HEK293 (cell line): ENCODE data around the gene SKIC8.

Experiments
- BCL11A ChIP-seq: fragments of 450-650 bp; formaldehyde crosslinking; IDR thresholded peaks from 2 replicates; pipeline ENCODE4 v1.5.1; 2016; ENCODE audit warnings: low read depth, missing biosample characterization, missing genetic modification characterization
- GLI4 ChIP-seq: fragments of 450-650 bp; formaldehyde crosslinking; IDR thresholded peaks from 2 replicates; pipeline ENCODE4 v1.5.1; 2016; ENCODE audit warnings: missing biosample characterization, missing genetic modification characterization
- KLF10 ChIP-seq: fragments of 450-650 bp; IDR thresholded peaks from 2 replicates; pipeline ENCODE4 v1.5.1; 2018; ENCODE audit warnings: missing biosample characterization, mild to moderate bottlenecking, missing genetic modification characterization
- REST ChIP-seq: fragments of 450-650 bp; formaldehyde crosslinking; IDR thresholded peaks from 2 replicates; pipeline ENCODE4 v1.5.1; 2016; ENCODE audit warnings: missing biosample characterization, missing genetic modification characterization
- ZFP41 ChIP-seq: fragments of 450-650 bp; formaldehyde crosslinking; IDR thresholded peaks from 2 replicates; pipeline ENCODE4 v1.5.1; 2016; ENCODE audit warnings: missing biosample characterization, missing genetic modification characterization, borderline replicate concordance
- ZNF416 ChIP-seq: fragments of 450-650 bp; formaldehyde crosslinking; IDR thresholded peaks from 2 replicates; pipeline ENCODE4 v1.5.1; 2016; ENCODE audit warnings: missing biosample characterization, missing genetic modification characterization
- ZNF76 ChIP-seq: fragments of 450-650 bp; formaldehyde crosslinking; IDR thresholded peaks from 2 replicates; pipeline ENCODE4; 2016; ENCODE audit warnings: low read depth, missing biosample characterization, missing genetic modification characterization, borderline replicate concordance
- TF ChIP-seq, protein P1 (sequence below): fragments of 450-650 bp; formaldehyde crosslinking; IDR thresholded peaks from 2 replicates; pipeline ENCODE4 v1.5.1; 2016; ENCODE audit warnings: missing biosample characterization, missing genetic modification characterization
- TF ChIP-seq, protein P2 (sequence below): fragments of 450-650 bp; formaldehyde crosslinking; IDR thresholded peaks from 2 replicates; pipeline ENCODE4 v1.5.1; 2016; ENCODE audit warnings: missing biosample characterization, missing genetic modification characterization, low read depth
- TF ChIP-seq, protein P3 (sequence below): fragments of 450-650 bp; formaldehyde crosslinking; IDR thresholded peaks from 2 replicates; pipeline ENCODE4 v1.5.1; 2016; ENCODE audit warnings: missing biosample characterization, missing genetic modification characterization

- TF ChIP-seq, protein P1, sequence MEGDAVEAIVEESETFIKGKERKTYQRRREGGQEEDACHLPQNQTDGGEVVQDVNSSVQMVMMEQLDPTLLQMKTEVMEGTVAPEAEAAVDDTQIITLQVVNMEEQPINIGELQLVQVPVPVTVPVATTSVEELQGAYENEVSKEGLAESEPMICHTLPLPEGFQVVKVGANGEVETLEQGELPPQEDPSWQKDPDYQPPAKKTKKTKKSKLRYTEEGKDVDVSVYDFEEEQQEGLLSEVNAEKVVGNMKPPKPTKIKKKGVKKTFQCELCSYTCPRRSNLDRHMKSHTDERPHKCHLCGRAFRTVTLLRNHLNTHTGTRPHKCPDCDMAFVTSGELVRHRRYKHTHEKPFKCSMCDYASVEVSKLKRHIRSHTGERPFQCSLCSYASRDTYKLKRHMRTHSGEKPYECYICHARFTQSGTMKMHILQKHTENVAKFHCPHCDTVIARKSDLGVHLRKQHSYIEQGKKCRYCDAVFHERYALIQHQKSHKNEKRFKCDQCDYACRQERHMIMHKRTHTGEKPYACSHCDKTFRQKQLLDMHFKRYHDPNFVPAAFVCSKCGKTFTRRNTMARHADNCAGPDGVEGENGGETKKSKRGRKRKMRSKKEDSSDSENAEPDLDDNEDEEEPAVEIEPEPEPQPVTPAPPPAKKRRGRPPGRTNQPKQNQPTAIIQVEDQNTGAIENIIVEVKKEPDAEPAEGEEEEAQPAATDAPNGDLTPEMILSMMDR (tag by site-specific recombination) = no peak
- TF ChIP-seq REST (no peak), BCL11A (tag by site-specific recombination) (no peak), GLI4 (tag by site-specific recombination) (no peak), KLF10 (no peak), ZFP41 (tag by site-specific recombination) (no peak), ZNF416 (no peak), ZNF76 (tag by site-specific recombination) (no peak)
- TF ChIP-seq, protein P2, sequence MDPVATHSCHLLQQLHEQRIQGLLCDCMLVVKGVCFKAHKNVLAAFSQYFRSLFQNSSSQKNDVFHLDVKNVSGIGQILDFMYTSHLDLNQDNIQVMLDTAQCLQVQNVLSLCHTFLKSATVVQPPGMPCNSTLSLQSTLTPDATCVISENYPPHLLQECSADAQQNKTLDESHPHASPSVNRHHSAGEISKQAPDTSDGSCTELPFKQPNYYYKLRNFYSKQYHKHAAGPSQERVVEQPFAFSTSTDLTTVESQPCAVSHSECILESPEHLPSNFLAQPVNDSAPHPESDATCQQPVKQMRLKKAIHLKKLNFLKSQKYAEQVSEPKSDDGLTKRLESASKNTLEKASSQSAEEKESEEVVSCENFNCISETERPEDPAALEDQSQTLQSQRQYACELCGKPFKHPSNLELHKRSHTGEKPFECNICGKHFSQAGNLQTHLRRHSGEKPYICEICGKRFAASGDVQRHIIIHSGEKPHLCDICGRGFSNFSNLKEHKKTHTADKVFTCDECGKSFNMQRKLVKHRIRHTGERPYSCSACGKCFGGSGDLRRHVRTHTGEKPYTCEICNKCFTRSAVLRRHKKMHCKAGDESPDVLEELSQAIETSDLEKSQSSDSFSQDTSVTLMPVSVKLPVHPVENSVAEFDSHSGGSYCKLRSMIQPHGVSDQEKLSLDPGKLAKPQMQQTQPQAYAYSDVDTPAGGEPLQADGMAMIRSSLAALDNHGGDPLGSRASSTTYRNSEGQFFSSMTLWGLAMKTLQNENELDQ (tag by site-specific recombination) = no peak
- TF ChIP-seq, protein P3, sequence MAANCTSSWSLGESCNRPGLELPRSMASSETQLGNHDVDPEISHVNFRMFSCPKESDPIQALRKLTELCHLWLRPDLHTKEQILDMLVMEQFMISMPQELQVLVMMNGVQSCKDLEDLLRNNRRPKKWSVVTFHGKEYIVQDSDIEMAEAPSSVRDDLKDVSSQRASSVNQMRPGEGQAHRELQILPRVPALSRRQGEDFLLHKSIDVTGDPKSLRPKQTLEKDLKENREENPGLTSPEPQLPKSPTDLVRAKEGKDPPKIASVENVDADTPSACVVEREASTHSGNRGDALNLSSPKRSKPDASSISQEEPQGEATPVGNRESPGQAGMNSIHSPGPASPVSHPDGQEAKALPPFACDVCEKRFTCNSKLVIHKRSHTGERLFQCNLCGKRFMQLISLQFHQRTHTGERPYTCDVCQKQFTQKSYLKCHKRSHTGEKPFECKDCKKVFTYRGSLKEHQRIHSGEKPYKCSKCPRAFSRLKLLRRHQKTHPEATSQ = no peak
These were observed 48.5 kb upstream of the SKIC8 start for GRCh38 chr15:78347586-78348543.
